Sigmoid colon (tissue), 4 donors: ENCODE data around the gene DIAPH2.

Experiments
- CTCF ChIP-seq, 4 experiments: fragments of 450-650 bp in 3 of 4; fragments of 200-600 bp in 1 of 4; IDR thresholded peaks; one replicate each; pipeline ENCODE4 v1.5.1; 2016 to 2019; ENCODE audit warnings: antibody characterized with exemption in 4 of 4, mild to moderate bottlenecking in 3 of 4, moderate library complexity in 2 of 4
- POLR2A ChIP-seq, 2 donors: fragments of 450-650 bp; IDR thresholded peaks; one replicate each; pipeline ENCODE4 v1.6.1; 2016; ENCODE audit warnings: antibody characterized with exemption in 2 of 2, mild to moderate bottlenecking in 2 of 2, moderate library complexity in 2 of 2
- POLR2AphosphoS5 ChIP-seq, 4 donors: sonication (generic); formaldehyde crosslinking; IDR thresholded peaks; one replicate each; pipeline ENCODE4 v1.6.1; 2017; ENCODE audit warnings: antibody characterized with exemption in 4 of 4

- TF ChIP-seq POLR2AphosphoS5 (IDR thresholded peaks at IDR 0.05) (no peak), CTCF (IDR thresholded peaks at IDR 0.05) (no peak), POLR2A (IDR thresholded peaks at IDR 0.05) (no peak)
Measured at GRCh38 chrX:96688789-96689188, 4.1 kb downstream of the DIAPH2 start.
